Vagina (tissue), 2 donors: Measurements from ENCODE around the gene ITGA11. TPM values are rescaled to one million over a fixed set of nuclear protein-coding genes. Genes with fewer than 3 reads are reported as not detected.

Source experiments
- DNase-seq, 2 donors: peaks; one replicate each; pipeline ENCODE4 v3.0.0-alpha.2; 2017; ENCODE audit errors: extremely low spot score in 2 of 2
- H3K27ac ChIP-seq: fragments of 200-600 bp; sonication (generic); one replicate; pipeline ENCODE4 v1.5.1; 2019
- H3K27me3 ChIP-seq: fragments of 200-600 bp; sonication (generic); one replicate; pipeline ENCODE4 v1.5.1; 2019
- H3K36me3 ChIP-seq, 2 donors: fragments of 200-600 bp; sonication (generic); one replicate each; pipeline ENCODE4 v1.5.1; 2017 to 2019
- H3K4me1 ChIP-seq: fragments of 200-600 bp; sonication (generic); one replicate; pipeline ENCODE4 v1.5.1; 2019
- H3K4me3 ChIP-seq, 2 donors: fragments of 200-600 bp; sonication (generic); 1 replicate in 1 of 2; 2 replicates in 1 of 2; pipeline ENCODE4 v1.5.1; 2016 to 2019
- H3K9me3 ChIP-seq: fragments of 200-600 bp; sonication (generic); one replicate; pipeline ENCODE4 v1.5.1; 2019
- CTCF ChIP-seq, 3 experiments: fragments of 450-650 bp in 2 of 3; fragments of 200-600 bp in 1 of 3; sonication (generic) in 1 of 3; IDR thresholded peaks; one replicate each; pipeline ENCODE4 v1.5.1; 2017 to 2019; ENCODE audit warnings: antibody characterized with exemption in 3 of 3, mild to moderate bottlenecking in 2 of 3, moderate library complexity in 2 of 3
- POLR2A ChIP-seq, 2 donors: fragments of 450-650 bp; IDR thresholded peaks; one replicate each; pipeline ENCODE4 v1.6.1; 2017; ENCODE audit warnings: antibody characterized with exemption in 2 of 2, mild to moderate bottlenecking in 2 of 2, moderate library complexity in 2 of 2
- POLR2AphosphoS5 ChIP-seq, 2 donors: sonication (generic); formaldehyde crosslinking; IDR thresholded peaks; one replicate each; pipeline ENCODE4 v1.9.0; 2017; ENCODE audit warnings: antibody characterized with exemption in 2 of 2, mild to moderate bottlenecking in 2 of 2, low read depth in 1 of 2; ENCODE audit not compliant: insufficient read depth in 1 of 2
- intact Hi-C: fragments of 100-400 bp; cut with DNase I; formaldehyde crosslinking; loops from one replicate; pipeline ENCODE4 v1.15.1; 2023
- total RNA-seq: library from RNA; depleted of rRNA; stranded (reverse); fragments of >200 nt; gene quantifications from one replicate; pipeline ENCODE4 v1.2.3, GENCODE V29; 2016

Gene ITGA11
- total RNA-seq, 1 donor from 2014 or later = 15.5 TPM

DNA sequence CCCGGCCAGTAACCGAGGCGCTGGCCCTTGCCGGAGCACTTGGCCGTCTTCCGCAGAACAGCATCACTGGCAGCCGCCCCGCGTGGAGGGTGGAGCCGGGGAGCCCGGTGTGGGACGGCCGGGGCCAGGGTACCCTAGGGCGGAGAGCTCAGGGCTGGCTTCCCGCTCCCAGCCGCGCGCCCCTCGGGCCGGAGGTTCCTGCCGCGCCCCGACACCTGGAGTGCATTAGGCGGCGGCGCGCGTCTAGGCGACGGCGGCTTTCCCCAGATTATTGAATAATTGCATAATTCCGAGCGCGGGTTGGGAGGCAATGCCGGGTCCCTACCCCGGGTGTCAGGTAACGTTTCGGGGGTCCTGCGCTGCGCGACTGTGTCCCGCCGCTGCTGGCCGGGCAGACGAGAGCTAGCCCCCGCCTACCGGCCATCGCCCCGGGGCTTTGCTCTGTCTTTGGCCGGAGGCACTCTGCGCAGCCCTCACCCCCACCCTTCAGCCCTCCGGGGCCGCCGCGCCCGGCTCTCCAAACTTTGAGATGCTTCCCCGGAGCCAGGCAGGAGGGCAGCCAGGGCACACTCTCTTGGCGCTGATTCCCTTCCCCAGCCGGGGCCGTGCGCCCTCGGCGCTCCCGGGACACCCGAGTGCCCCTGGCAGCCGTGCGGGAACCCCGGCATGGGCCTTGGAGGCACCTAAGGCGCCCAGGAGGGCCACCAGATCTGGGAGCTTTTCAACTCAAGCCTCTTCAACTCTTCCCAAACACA is 749 bp downstream of the ITGA11 start:
- Histone ChIP-seq H3K9me3 (no peaks in the 10 kb centered on the region), H3K36me3 (no peaks in the 10 kb centered on the region), H3K4me3 (peak overlapping the region; percentile 53 to 61), H3K27me3 (no peaks in the 10 kb centered on the region), H3K27ac (peak overlapping the region; percentile 79), H3K4me1 (peaks cover 24% of the 10 kb centered on the region)
- TF ChIP-seq POLR2AphosphoS5 (IDR thresholded peaks at IDR 0.05; ENCODE audit: insufficient read depth in 1 of 2, low read depth in 1 of 2) (peak in 1 of 2 donors; percentile 68), CTCF (IDR thresholded peaks at IDR 0.05) (no peak), POLR2A (IDR thresholded peaks at IDR 0.05) (no peak)
- DNase-seq = no peak
- intact Hi-C loops = loop anchor here (10.0 kb wide), 1 partner anchor 84 kb away; no protein-coding TSS in a partner anchor

GRCh38 chr15:68430471-68431036 is 1.4 kb downstream of the ITGA11 start:
- intact Hi-C loops = loop anchor here (10.0 kb wide), 1 partner anchor 84 kb away; no protein-coding TSS in a partner anchor
- TF ChIP-seq CTCF (IDR thresholded peaks at IDR 0.05) = no peak
- TF ChIP-seq POLR2AphosphoS5 (IDR thresholded peaks at IDR 0.05; ENCODE audit: insufficient read depth in 1 of 2, low read depth in 1 of 2) = no peak
- TF ChIP-seq POLR2A (IDR thresholded peaks at IDR 0.05) = no peak
- Histone ChIP-seq H3K4me1 (peaks cover 31% of the 10 kb centered on the region), H3K27me3 (no peaks in the 10 kb centered on the region), H3K4me3 (peak overlapping the region; percentile 53 to 61), H3K27ac (peak overlapping the region; percentile 79), H3K36me3 (no peaks in the 10 kb centered on the region), H3K9me3 (no peaks in the 10 kb centered on the region)
- peak; percentile 72 to 84 for DNase-seq

GRCh38 chr15:68429691-68430470 is 2.1 kb downstream of the ITGA11 start:
- H3K27me3 ChIP-seq = no peaks in the 10 kb centered on the region
- H3K4me3 ChIP-seq = no peak overlapping the region
- intact Hi-C loops = loop anchor here (10.0 kb wide), 1 partner anchor 85 kb away; no protein-coding TSS in a partner anchor
- peak overlapping the region; percentile 79 for H3K27ac ChIP-seq
- H3K36me3 ChIP-seq = no peaks in the 10 kb centered on the region
- peaks cover 37% of the 10 kb centered on the region for H3K4me1 ChIP-seq
- peak in 1 of 2 donors; percentile 60 for DNase-seq
- TF ChIP-seq CTCF (IDR thresholded peaks at IDR 0.05) = no peak
- no peak for TF ChIP-seq POLR2A (IDR thresholded peaks at IDR 0.05)
- TF ChIP-seq POLR2AphosphoS5 (IDR thresholded peaks at IDR 0.05; ENCODE audit: insufficient read depth in 1 of 2, low read depth in 1 of 2) = no peak
- H3K9me3 ChIP-seq = no peaks in the 10 kb centered on the region

DNA sequence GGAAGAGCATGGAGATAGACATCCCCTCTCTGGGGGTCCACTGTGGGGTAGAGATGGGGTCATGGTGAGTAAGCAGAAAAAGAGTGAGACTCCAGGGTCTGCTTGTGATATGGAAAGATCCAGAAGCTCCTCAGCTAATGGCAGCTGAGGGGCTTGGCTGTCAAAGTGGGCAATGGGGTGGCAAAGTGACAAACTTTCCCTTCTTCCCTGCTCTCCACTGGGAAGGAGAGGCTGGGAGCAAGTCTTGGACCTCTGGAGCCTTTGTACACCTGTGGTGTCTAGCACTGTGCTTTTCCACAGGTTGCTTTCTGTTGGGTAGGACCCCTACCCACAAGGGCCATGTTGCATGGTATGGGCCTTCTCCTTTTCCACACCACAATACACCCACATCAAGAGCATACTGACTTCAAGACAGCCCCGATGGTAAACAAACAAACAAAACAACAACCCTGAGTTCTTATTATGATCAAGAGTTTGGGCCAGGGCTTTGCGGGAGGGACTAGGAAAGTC is 3.5 kb downstream of the ITGA11 start:
- no peaks in the 10 kb centered on the region for H3K27me3 ChIP-seq
- peak in 1 of 2 donors; percentile 77 for DNase-seq
- H3K27ac ChIP-seq = peak overlapping the region; percentile 14
- no peak overlapping the region for H3K4me3 ChIP-seq
- peaks cover 40% of the 10 kb centered on the region for H3K4me1 ChIP-seq
- H3K36me3 ChIP-seq = no peaks in the 10 kb centered on the region
- H3K9me3 ChIP-seq = no peaks in the 10 kb centered on the region
- TF ChIP-seq POLR2AphosphoS5 (IDR thresholded peaks at IDR 0.05; ENCODE audit: insufficient read depth in 1 of 2, low read depth in 1 of 2) (no peak), POLR2A (IDR thresholded peaks at IDR 0.05) (no peak), CTCF (IDR thresholded peaks at IDR 0.05) (no peak)
- intact Hi-C loops = no loop called here
